GM19455 (cell line): ENCODE data around the gene POLR3H.
"Not testable (repeated sequence)": the region's sequence is repeated elsewhere in the genome, so short reads cannot be mapped to it uniquely, and the experiment has no call there.

Experiments used
- ATAC-seq: cut with Tn5 transposase; IDR thresholded peaks from one replicate; pipeline ENCODE4 v1.9.1; 2021; ENCODE audit not compliant: unreplicated experiment

The POLR3H gene

GRCh38 chr22:41543854-41544670 is at the start of gene POLR3H:
TSS of gene POLR3H (minus strand) at chr22:41544470. CDS start at chr22:41544101, 369 bp downstream.
- peak; percentile 86 for ATAC-seq

- ATAC-seq = not testable (repeated sequence)
Measured at GRCh38 chr22:41593336-41593960, 49.2 kb upstream of the POLR3H start.

- ATAC-seq = peak; percentile 90
Measured at GRCh38 chr22:41589391-41590241, 45.3 kb upstream of the POLR3H start, which contains the start of gene PMM1. TSS of gene PMM1 (minus strand) at chr22:41589840. CDS start at chr22:41589805, 35 bp downstream.

- ATAC-seq = no peak
Measured at GRCh38 chr22:41587347-41587723, 43.1 kb upstream of the POLR3H start.

GRCh38 chr22:41585898-41586297 is 41.6 kb upstream of the POLR3H start:
- no peak for ATAC-seq

GRCh38 chr22:41584881-41585280 is 40.6 kb upstream of the POLR3H start:
- no peak for ATAC-seq

GRCh38 chr22:41582694-41583093 is 38.4 kb upstream of the POLR3H start:
- no peak for ATAC-seq

- ATAC-seq = no peak
Measured at GRCh38 chr22:41579997-41580355, 35.7 kb upstream of the POLR3H start.

GRCh38 chr22:41579297-41579996 is 35.2 kb upstream of the POLR3H start:
- ATAC-seq = no peak

- no peak for ATAC-seq
Measured at GRCh38 chr22:41578818-41579217, 34.5 kb upstream of the POLR3H start.

- ATAC-seq = no peak
Measured at GRCh38 chr22:41578114-41578513, 33.8 kb upstream of the POLR3H start.

GRCh38 chr22:41576877-41577276 is 32.6 kb upstream of the POLR3H start:
- ATAC-seq = no peak

- ATAC-seq = no peak
Measured at GRCh38 chr22:41575533-41575932, 31.3 kb upstream of the POLR3H start.

GRCh38 chr22:41574847-41575381 is 30.6 kb upstream of the POLR3H start:
- no peak for ATAC-seq

- ATAC-seq = no peak
Measured at GRCh38 chr22:41573677-41574076, 29.4 kb upstream of the POLR3H start.

GRCh38 chr22:41572305-41572704 is 28.0 kb upstream of the POLR3H start:
- ATAC-seq = not testable (repeated sequence)

- no peak for ATAC-seq
Measured at GRCh38 chr22:41571786-41572185, 27.5 kb upstream of the POLR3H start.

GRCh38 chr22:41570221-41570620 is 26.0 kb upstream of the POLR3H start:
- ATAC-seq = no peak

- no peak for ATAC-seq
Measured at GRCh38 chr22:41568811-41569210, 24.5 kb upstream of the POLR3H start.

GRCh38 chr22:41567512-41567768 is 23.2 kb upstream of the POLR3H start:
- ATAC-seq = no peak
